ENCODE results near the gene DYNLL1. TPM values are rescaled to one million over a fixed set of nuclear protein-coding genes. Genes with fewer than 3 reads are reported as not detected.
A peak's percentile ranks its signal among the peaks of the same experiment; 100 is the strongest.

The DYNLL1 gene
- total RNA-seq, 3 donors from 2014 or later = 155 to 170 (median 167) TPM

DNA sequence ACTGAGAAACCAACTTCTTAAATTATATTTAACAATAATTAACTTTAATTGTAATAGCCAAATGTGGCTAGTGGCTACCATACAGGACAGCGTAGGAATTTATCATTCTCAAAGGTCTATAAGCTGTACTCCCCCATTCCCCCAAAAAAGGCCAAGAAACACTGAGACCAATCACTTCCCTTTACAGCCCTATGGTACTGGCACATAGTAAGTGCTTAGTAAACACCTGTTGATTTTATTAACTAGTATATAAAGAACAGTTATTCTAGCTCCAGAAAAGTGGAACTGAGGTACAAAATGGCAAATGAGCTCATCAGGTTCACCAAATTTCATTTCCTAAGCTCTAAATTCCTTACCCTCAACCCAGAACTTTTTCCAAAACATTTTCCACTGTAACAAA, 20.3 kb upstream of the DYNLL1 start:
- H3K9me3 ChIP-seq = no peaks in the 10 kb centered on the region
- H3K27ac ChIP-seq = peak overlapping the region in 1 of 2 donors; percentile 83
- TF ChIP-seq POLR2AphosphoS5 (IDR thresholded peaks at IDR 0.05) (no peak), POLR2A (IDR thresholded peaks at IDR 0.05) (no peak)
- TF ChIP-seq, protein P1, sequence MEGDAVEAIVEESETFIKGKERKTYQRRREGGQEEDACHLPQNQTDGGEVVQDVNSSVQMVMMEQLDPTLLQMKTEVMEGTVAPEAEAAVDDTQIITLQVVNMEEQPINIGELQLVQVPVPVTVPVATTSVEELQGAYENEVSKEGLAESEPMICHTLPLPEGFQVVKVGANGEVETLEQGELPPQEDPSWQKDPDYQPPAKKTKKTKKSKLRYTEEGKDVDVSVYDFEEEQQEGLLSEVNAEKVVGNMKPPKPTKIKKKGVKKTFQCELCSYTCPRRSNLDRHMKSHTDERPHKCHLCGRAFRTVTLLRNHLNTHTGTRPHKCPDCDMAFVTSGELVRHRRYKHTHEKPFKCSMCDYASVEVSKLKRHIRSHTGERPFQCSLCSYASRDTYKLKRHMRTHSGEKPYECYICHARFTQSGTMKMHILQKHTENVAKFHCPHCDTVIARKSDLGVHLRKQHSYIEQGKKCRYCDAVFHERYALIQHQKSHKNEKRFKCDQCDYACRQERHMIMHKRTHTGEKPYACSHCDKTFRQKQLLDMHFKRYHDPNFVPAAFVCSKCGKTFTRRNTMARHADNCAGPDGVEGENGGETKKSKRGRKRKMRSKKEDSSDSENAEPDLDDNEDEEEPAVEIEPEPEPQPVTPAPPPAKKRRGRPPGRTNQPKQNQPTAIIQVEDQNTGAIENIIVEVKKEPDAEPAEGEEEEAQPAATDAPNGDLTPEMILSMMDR (IDR thresholded peaks at IDR 0.05) = no peak
- intact Hi-C loops (cut with DNase I; ENCODE audit: low total_unique reads) = no loop called here
- no peak for DNase-seq (ENCODE audit: low spot score in 2 of 2)
- H3K36me3 ChIP-seq = no peaks in the 10 kb centered on the region
- no peaks in the 10 kb centered on the region for H3K27me3 ChIP-seq
- H3K4me3 ChIP-seq = no peak overlapping the region
- no peaks in the 10 kb centered on the region for H3K4me1 ChIP-seq

- Histone ChIP-seq H3K27ac (no peak overlapping the region), H3K27me3 (no peaks in the 10 kb centered on the region), H3K36me3 (no peaks in the 10 kb centered on the region), H3K9me3 (no peaks in the 10 kb centered on the region), H3K4me1 (no peaks in the 10 kb centered on the region), H3K4me3 (no peak overlapping the region)
- DNase-seq (ENCODE audit: low spot score in 2 of 2) = no peak
- TF ChIP-seq, protein P1 (IDR thresholded peaks at IDR 0.05) = no peak
- TF ChIP-seq POLR2AphosphoS5 (IDR thresholded peaks at IDR 0.05) (no peak), POLR2A (IDR thresholded peaks at IDR 0.05) (no peak)
- intact Hi-C loops (cut with DNase I; ENCODE audit: low total_unique reads) = no loop called here
Observed at GRCh38 chr12:120479458-120479857, 16.5 kb upstream of the DYNLL1 start.

DNA sequence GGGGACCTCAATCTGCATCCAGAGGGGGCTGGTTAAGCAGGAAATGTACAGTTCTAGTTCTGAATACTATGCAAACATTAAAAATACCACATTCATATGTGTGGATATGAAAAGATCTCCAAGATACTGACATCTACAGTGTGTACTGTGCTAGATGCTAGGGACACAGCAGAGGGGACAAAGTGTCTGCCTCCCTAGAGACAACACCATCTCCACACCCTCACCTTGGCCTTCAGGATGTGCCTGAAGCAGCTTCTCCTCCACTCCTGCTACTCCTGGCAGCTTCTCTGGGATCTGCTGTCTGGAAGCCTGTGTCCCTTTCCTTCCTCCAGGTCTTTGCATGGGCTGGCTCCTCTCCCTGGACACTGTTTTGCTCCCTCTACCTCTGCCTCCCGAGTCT, 15.7 kb upstream of the DYNLL1 start:
- TF ChIP-seq, protein P1 (IDR thresholded peaks at IDR 0.05) = no peak
- TF ChIP-seq POLR2A (IDR thresholded peaks at IDR 0.05) (no peak), POLR2AphosphoS5 (IDR thresholded peaks at IDR 0.05) (no peak)

DNA sequence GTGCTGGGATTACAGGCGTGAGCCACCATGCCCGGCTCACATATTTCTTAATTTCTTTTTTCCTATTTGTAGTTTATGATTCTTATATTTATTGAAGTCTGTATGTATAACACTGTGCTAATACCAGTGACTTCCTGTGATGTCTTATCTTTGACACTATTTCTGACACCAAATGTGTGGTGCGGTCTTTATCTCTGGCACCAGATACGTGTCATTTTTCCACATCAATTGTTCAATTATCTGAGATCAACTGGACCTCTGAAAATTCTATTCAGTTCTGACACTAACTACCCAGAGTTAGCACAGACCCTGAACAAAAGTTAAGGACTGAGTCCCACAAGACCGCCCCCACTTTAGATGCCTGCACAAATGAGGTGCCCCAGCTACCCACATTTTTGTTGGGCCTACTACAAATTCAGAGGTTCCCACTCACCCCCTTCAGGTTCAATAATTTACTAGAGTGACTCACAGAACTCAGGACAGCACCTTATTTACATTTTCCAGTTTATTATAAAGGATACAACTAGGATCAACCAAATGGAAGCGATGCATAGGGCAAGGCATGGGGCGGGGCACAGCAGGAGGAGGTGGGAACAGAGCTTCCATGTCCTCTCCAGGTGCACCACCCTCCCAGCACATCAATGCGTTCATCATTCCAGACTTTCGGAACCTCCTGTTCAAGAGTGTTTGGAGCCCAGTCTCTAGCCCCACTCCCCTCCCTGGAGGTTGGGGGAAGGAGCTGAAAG, 14.7 kb upstream of the DYNLL1 start:
- Histone ChIP-seq H3K9me3 (no peaks in the 10 kb centered on the region), H3K27me3 (no peaks in the 10 kb centered on the region), H3K4me1 (no peaks in the 10 kb centered on the region), H3K27ac (no peak overlapping the region), H3K4me3 (no peak overlapping the region), H3K36me3 (no peaks in the 10 kb centered on the region)
- intact Hi-C loops (cut with DNase I; ENCODE audit: low total_unique reads) = no loop called here
- TF ChIP-seq POLR2AphosphoS5 (IDR thresholded peaks at IDR 0.05) = no peak
- TF ChIP-seq POLR2A (IDR thresholded peaks at IDR 0.05) = no peak
- TF ChIP-seq, protein P1 (IDR thresholded peaks at IDR 0.05) = no peak
- no peak for DNase-seq (ENCODE audit: low spot score in 2 of 2)

More for the DNA sequence above, 15.7 kb upstream of the DYNLL1 start:
- no peaks in the 10 kb centered on the region for H3K9me3 ChIP-seq
- intact Hi-C loops (cut with DNase I; ENCODE audit: low total_unique reads) = no loop called here
- H3K36me3 ChIP-seq = no peaks in the 10 kb centered on the region
- H3K4me3 ChIP-seq = no peak overlapping the region
- no peaks in the 10 kb centered on the region for H3K27me3 ChIP-seq
- DNase-seq (ENCODE audit: low spot score in 2 of 2) = no peak
- no peaks in the 10 kb centered on the region for H3K4me1 ChIP-seq
- H3K27ac ChIP-seq = no peak overlapping the region

DNA sequence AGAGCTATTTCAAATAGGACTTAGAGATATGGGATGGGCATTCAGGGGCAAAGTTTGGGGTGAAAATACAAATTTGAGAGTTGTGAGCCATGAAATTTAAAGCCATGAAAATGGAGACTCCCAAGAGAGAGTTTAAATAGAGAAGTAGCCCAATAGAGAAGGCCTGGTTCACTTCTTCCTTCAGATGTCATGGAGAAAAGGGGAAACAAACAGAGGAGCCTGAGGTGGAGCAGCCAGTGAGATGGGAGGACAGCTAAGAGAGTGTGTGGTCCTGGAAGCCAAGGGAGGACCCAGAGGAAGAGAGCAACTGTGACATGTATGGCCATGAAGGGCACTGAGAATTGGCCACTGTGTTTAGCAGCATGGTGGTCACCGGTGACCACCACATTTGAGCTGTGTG, 12.3 kb upstream of the DYNLL1 start:
- Histone ChIP-seq H3K27me3 (no peaks in the 10 kb centered on the region), H3K36me3 (no peaks in the 10 kb centered on the region), H3K9me3 (no peaks in the 10 kb centered on the region), H3K27ac (no peak overlapping the region), H3K4me3 (no peak overlapping the region), H3K4me1 (no peaks in the 10 kb centered on the region)
- TF ChIP-seq POLR2A (IDR thresholded peaks at IDR 0.05) (no peak), POLR2AphosphoS5 (IDR thresholded peaks at IDR 0.05) (no peak)
- TF ChIP-seq, protein P1 (IDR thresholded peaks at IDR 0.05) = no peak
- no peak for DNase-seq (ENCODE audit: low spot score in 2 of 2)
- intact Hi-C loops (cut with DNase I; ENCODE audit: low total_unique reads) = no loop called here

All from breast epithelium (tissue), 4 donors.